HuH-7.5 (cell line): Measurements from ENCODE around the gene ELL.
A peak's percentile ranks its signal among the peaks of the same experiment; 100 is the strongest.

Experiments used
- DNase-seq: peaks from one replicate; pipeline ENCODE4 v3.0.0; 2011; ENCODE audit warnings: low spot score

Gene ELL

GRCh38 chr19:18469069-18469846, 52.6 kb downstream of the ELL start:
- DNase-seq: peak; percentile 86

GRCh38 chr19:18468517-18468916, 53.4 kb downstream of the ELL start:
- DNase-seq: no peak

- DNase-seq: no peak
Measured at GRCh38 chr19:18467978-18468377, 53.9 kb downstream of the ELL start.

GRCh38 chr19:18466354-18466753, 55.5 kb downstream of the ELL start:
- no peak for DNase-seq

GRCh38 chr19:18465964-18466339, 55.9 kb downstream of the ELL start:
- DNase-seq: no peak

- DNase-seq: no peak
Measured at GRCh38 chr19:18465214-18465963, 56.5 kb downstream of the ELL start.

- no peak for DNase-seq
Measured at GRCh38 chr19:18464646-18465045, 57.2 kb downstream of the ELL start.

GRCh38 chr19:18461471-18461870, 60.4 kb downstream of the ELL start:
- DNase-seq: no peak

GRCh38 chr19:18460900-18461299, 61.0 kb downstream of the ELL start:
- no peak for DNase-seq

GRCh38 chr19:18457483-18458331, 64.2 kb downstream of the ELL start:
- DNase-seq: no peak

- DNase-seq: no peak
Measured at GRCh38 chr19:18456974-18457373, 64.9 kb downstream of the ELL start.

GRCh38 chr19:18456279-18456678, 65.6 kb downstream of the ELL start:
- DNase-seq: no peak

- DNase-seq: no peak
Measured at GRCh38 chr19:18453269-18454024, 68.4 kb downstream of the ELL start.

- no peak for DNase-seq
Measured at GRCh38 chr19:18452386-18452785, 69.5 kb downstream of the ELL start.

GRCh38 chr19:18450931-18451836, 70.7 kb downstream of the ELL start:
- peak; percentile 93 for DNase-seq

GRCh38 chr19:18450021-18450930, 71.6 kb downstream of the ELL start:
- DNase-seq: no peak

- DNase-seq: no peak
Measured at GRCh38 chr19:18449552-18449951, 72.3 kb downstream of the ELL start.

GRCh38 chr19:18446811-18447359, 75.0 kb downstream of the ELL start:
- DNase-seq: no peak

- DNase-seq: no peak
Measured at GRCh38 chr19:18446145-18446810, 75.6 kb downstream of the ELL start.
